Activated naive CD8-positive, alpha-beta T cell treated with anti-CD3 and anti-CD28 coated beads, Interleukin-2, amount 50 U/mL, for 24 hours (primary cell): ENCODE data around the gene RALGAPB.

Experiments used
- ATAC-seq: fragments of 150-1000 bp; cut with Tn5 transposase; one replicate; pipeline ENCODE4 v1.10.0; 2021
- DNase-seq: peaks from one replicate; pipeline ENCODE4 v3.0.0; 2021
- H3K27ac Mint-ChIP-seq: one replicate; pipeline ENCODE4 v1.8.0; 2021; ENCODE audit warnings: mild to moderate bottlenecking, mixed read lengths
- H3K27me3 Mint-ChIP-seq: one replicate; pipeline ENCODE4 v1.8.0; 2021; ENCODE audit warnings: mixed read lengths
- H3K36me3 Mint-ChIP-seq: one replicate; pipeline ENCODE4 v1.8.0; 2021; ENCODE audit warnings: low read depth, mixed read lengths
- H3K4me1 Mint-ChIP-seq: one replicate; pipeline ENCODE4 v1.8.0; 2021; ENCODE audit warnings: mixed read lengths
- H3K4me3 Mint-ChIP-seq: one replicate; pipeline ENCODE4 v1.8.0; 2021; ENCODE audit warnings: mild to moderate bottlenecking, moderate library complexity, mixed read lengths
- H3K9me3 Mint-ChIP-seq: one replicate; pipeline ENCODE4 v1.8.0; 2021; ENCODE audit warnings: mixed read lengths

Gene RALGAPB

GRCh38 chr20:38604873-38605303, 132.2 kb downstream of the RALGAPB start:
- no peak overlapping the region for H3K4me3 Mint-ChIP-seq
- H3K4me1 Mint-ChIP-seq: peaks cover 6% of the 10 kb centered on the region
- ATAC-seq (no peak), DNase-seq (no peak)
- no peaks in the 10 kb centered on the region for H3K9me3 Mint-ChIP-seq
- H3K27ac Mint-ChIP-seq: no peak overlapping the region
- peaks cover 54% of the 10 kb centered on the region for H3K27me3 Mint-ChIP-seq
- no peaks in the 10 kb centered on the region for H3K36me3 Mint-ChIP-seq

GRCh38 chr20:38607351-38607750, 134.7 kb downstream of the RALGAPB start:
- no peak overlapping the region for H3K27ac Mint-ChIP-seq
- no peaks in the 10 kb centered on the region for H3K4me1 Mint-ChIP-seq
- no peaks in the 10 kb centered on the region for H3K9me3 Mint-ChIP-seq
- no peak for ATAC-seq
- H3K36me3 Mint-ChIP-seq: no peaks in the 10 kb centered on the region
- no peak for DNase-seq
- H3K27me3 Mint-ChIP-seq: peaks cover 37% of the 10 kb centered on the region
- no peak overlapping the region for H3K4me3 Mint-ChIP-seq

- no peak for ATAC-seq
- H3K9me3 Mint-ChIP-seq: no peaks in the 10 kb centered on the region
- no peak overlapping the region for H3K27ac Mint-ChIP-seq
- no peak overlapping the region for H3K4me3 Mint-ChIP-seq
- no peak for DNase-seq
- H3K27me3 Mint-ChIP-seq: peaks cover 34% of the 10 kb centered on the region
- no peaks in the 10 kb centered on the region for H3K36me3 Mint-ChIP-seq
- H3K4me1 Mint-ChIP-seq: no peaks in the 10 kb centered on the region
Measured at GRCh38 chr20:38608188-38608587, 135.5 kb downstream of the RALGAPB start.

GRCh38 chr20:38609815-38610214, 137.2 kb downstream of the RALGAPB start:
- Mint-ChIP-seq H3K4me3 (no peak overlapping the region), H3K27ac (no peak overlapping the region), H3K9me3 (no peaks in the 10 kb centered on the region), H3K4me1 (no peaks in the 10 kb centered on the region), H3K36me3 (no peaks in the 10 kb centered on the region), H3K27me3 (peaks cover 28% of the 10 kb centered on the region)
- ATAC-seq (no peak), DNase-seq (no peak)

- H3K36me3 Mint-ChIP-seq: no peaks in the 10 kb centered on the region
- H3K27ac Mint-ChIP-seq: no peak overlapping the region
- H3K27me3 Mint-ChIP-seq: peaks cover 24% of the 10 kb centered on the region
- H3K9me3 Mint-ChIP-seq: no peaks in the 10 kb centered on the region
- ATAC-seq: no peak
- DNase-seq: no peak
- no peak overlapping the region for H3K4me3 Mint-ChIP-seq
- H3K4me1 Mint-ChIP-seq: no peaks in the 10 kb centered on the region
Measured at GRCh38 chr20:38610521-38610920, 137.9 kb downstream of the RALGAPB start.

- DNase-seq: no peak
- Mint-ChIP-seq H3K9me3 (no peaks in the 10 kb centered on the region), H3K4me1 (no peaks in the 10 kb centered on the region), H3K27me3 (peaks cover 15% of the 10 kb centered on the region), H3K27ac (no peak overlapping the region), H3K36me3 (no peaks in the 10 kb centered on the region), H3K4me3 (no peak overlapping the region)
- ATAC-seq: no peak
Measured at GRCh38 chr20:38612751-38613515, 140.3 kb downstream of the RALGAPB start.

- DNase-seq: no peak
- Mint-ChIP-seq H3K4me3 (no peak overlapping the region), H3K9me3 (no peaks in the 10 kb centered on the region), H3K36me3 (no peaks in the 10 kb centered on the region), H3K27ac (no peak overlapping the region), H3K27me3 (peaks cover 25% of the 10 kb centered on the region), H3K4me1 (no peaks in the 10 kb centered on the region)
- ATAC-seq: no peak
Measured at GRCh38 chr20:38615283-38615682, 142.6 kb downstream of the RALGAPB start.

- no peak overlapping the region for H3K4me3 Mint-ChIP-seq
Measured at GRCh38 chr20:38616457-38616856, 143.8 kb downstream of the RALGAPB start.

GRCh38 chr20:38617011-38617829, 144.6 kb downstream of the RALGAPB start:
- no peak for DNase-seq
- Mint-ChIP-seq H3K4me3 (no peak overlapping the region), H3K27ac (no peak overlapping the region), H3K27me3 (peaks cover 35% of the 10 kb centered on the region), H3K36me3 (no peaks in the 10 kb centered on the region), H3K9me3 (no peaks in the 10 kb centered on the region), H3K4me1 (no peaks in the 10 kb centered on the region)
- ATAC-seq: no peak

More at GRCh38 chr20:38616457-38616856, 143.8 kb downstream of the RALGAPB start:
- no peaks in the 10 kb centered on the region for H3K4me1 Mint-ChIP-seq
- DNase-seq: no peak
- H3K27ac Mint-ChIP-seq: no peak overlapping the region
- no peak for ATAC-seq
- H3K36me3 Mint-ChIP-seq: no peaks in the 10 kb centered on the region
- H3K27me3 Mint-ChIP-seq: peaks cover 33% of the 10 kb centered on the region
- no peaks in the 10 kb centered on the region for H3K9me3 Mint-ChIP-seq

GRCh38 chr20:38617830-38618196, 145.2 kb downstream of the RALGAPB start:
- ATAC-seq (no peak), DNase-seq (no peak)
- Mint-ChIP-seq H3K27me3 (peaks cover 30% of the 10 kb centered on the region), H3K9me3 (no peaks in the 10 kb centered on the region), H3K36me3 (no peaks in the 10 kb centered on the region), H3K4me1 (no peaks in the 10 kb centered on the region), H3K27ac (no peak overlapping the region), H3K4me3 (no peak overlapping the region)

- Mint-ChIP-seq H3K27me3 (peaks cover 28% of the 10 kb centered on the region), H3K27ac (no peak overlapping the region), H3K9me3 (peaks cover 4% of the 10 kb centered on the region), H3K36me3 (no peaks in the 10 kb centered on the region), H3K4me3 (no peak overlapping the region), H3K4me1 (no peaks in the 10 kb centered on the region)
- ATAC-seq (no peak), DNase-seq (no peak)
Measured at GRCh38 chr20:38620441-38620840, 147.8 kb downstream of the RALGAPB start.

- Mint-ChIP-seq H3K9me3 (peaks cover 4% of the 10 kb centered on the region), H3K4me1 (no peaks in the 10 kb centered on the region), H3K27me3 (peaks cover 23% of the 10 kb centered on the region), H3K36me3 (no peaks in the 10 kb centered on the region), H3K4me3 (no peak overlapping the region), H3K27ac (no peak overlapping the region)
- DNase-seq: no peak
- ATAC-seq: no peak
Measured at GRCh38 chr20:38623061-38623460, 150.4 kb downstream of the RALGAPB start.

- no peak overlapping the region for H3K27ac Mint-ChIP-seq
- H3K36me3 Mint-ChIP-seq: no peaks in the 10 kb centered on the region
- no peak for DNase-seq
- no peak for ATAC-seq
- H3K4me3 Mint-ChIP-seq: no peak overlapping the region
- H3K4me1 Mint-ChIP-seq: no peaks in the 10 kb centered on the region
- H3K27me3 Mint-ChIP-seq: peaks cover 16% of the 10 kb centered on the region
- peaks cover 4% of the 10 kb centered on the region for H3K9me3 Mint-ChIP-seq
Measured at GRCh38 chr20:38624084-38624483, 151.4 kb downstream of the RALGAPB start.

- H3K27ac Mint-ChIP-seq: no peak overlapping the region
- H3K4me3 Mint-ChIP-seq: no peak overlapping the region
- DNase-seq (no peak), ATAC-seq (no peak)
- H3K9me3 Mint-ChIP-seq: peaks cover 4% of the 10 kb centered on the region
- no peaks in the 10 kb centered on the region for H3K4me1 Mint-ChIP-seq
- peaks cover 17% of the 10 kb centered on the region for H3K27me3 Mint-ChIP-seq
- no peaks in the 10 kb centered on the region for H3K36me3 Mint-ChIP-seq
Measured at GRCh38 chr20:38625896-38626295, 153.3 kb downstream of the RALGAPB start.
